DMS153 (cell line): ENCODE measurements around the gene SLC38A3.

Source experiments
- DNase-seq: peaks from one replicate; lab custom pipeline; 2025; lab: John Stamatoyannopoulos, UW

SLC38A3 gene

GRCh38 chr3:50192124-50192523, 12.9 kb upstream of the SLC38A3 start:
- no peak for DNase-seq

- no peak for DNase-seq
Observed at GRCh38 chr3:50192689-50193141, 12.4 kb upstream of the SLC38A3 start.

GRCh38 chr3:50193286-50193685, 11.8 kb upstream of the SLC38A3 start:
- no peak for DNase-seq

GRCh38 chr3:50193746-50194127, 11.3 kb upstream of the SLC38A3 start:
- no peak for DNase-seq

- no peak for DNase-seq
Observed at GRCh38 chr3:50194128-50194902, 10.8 kb upstream of the SLC38A3 start.

GRCh38 chr3:50194903-50195500, 10.1 kb upstream of the SLC38A3 start:
- no peak for DNase-seq

- DNase-seq: no peak
Observed at GRCh38 chr3:50195501-50196252, 9.4 kb upstream of the SLC38A3 start.

- no peak for DNase-seq
Observed at GRCh38 chr3:50196253-50196801, 8.7 kb upstream of the SLC38A3 start.

GRCh38 chr3:50201573-50202315, 3.3 kb upstream of the SLC38A3 start:
- no peak for DNase-seq

- DNase-seq: no peak
Observed at GRCh38 chr3:50202353-50203112, 2.5 kb upstream of the SLC38A3 start.

GRCh38 chr3:50203113-50203808, 1.8 kb upstream of the SLC38A3 start:
- no peak for DNase-seq

- no peak for DNase-seq
Observed at GRCh38 chr3:50203809-50204803, 965 bp upstream of the SLC38A3 start.

- DNase-seq: no peak
Observed at GRCh38 chr3:50205413-50206276, 574 bp downstream of the SLC38A3 start.

- no peak for DNase-seq
Observed at GRCh38 chr3:50207359-50208042, 2.4 kb downstream of the SLC38A3 start.

GRCh38 chr3:50208677-50209344, 3.7 kb downstream of the SLC38A3 start:
- no peak for DNase-seq

- no peak for DNase-seq
Observed at GRCh38 chr3:50210176-50210509, 5.1 kb downstream of the SLC38A3 start.
